ENCODE results near the gene RNF182. TPM values are rescaled to one million over a fixed set of nuclear protein-coding genes. Genes with fewer than 3 reads are reported as not detected.

RNF182 gene
- total and polyA plus RNA-seq, 9 of the 15 experiments (the other 6 are each of a cell fraction or from before 2014, with no cell fraction given), result 12.8 to 22.8 (median 17.5) TPM

DNA sequence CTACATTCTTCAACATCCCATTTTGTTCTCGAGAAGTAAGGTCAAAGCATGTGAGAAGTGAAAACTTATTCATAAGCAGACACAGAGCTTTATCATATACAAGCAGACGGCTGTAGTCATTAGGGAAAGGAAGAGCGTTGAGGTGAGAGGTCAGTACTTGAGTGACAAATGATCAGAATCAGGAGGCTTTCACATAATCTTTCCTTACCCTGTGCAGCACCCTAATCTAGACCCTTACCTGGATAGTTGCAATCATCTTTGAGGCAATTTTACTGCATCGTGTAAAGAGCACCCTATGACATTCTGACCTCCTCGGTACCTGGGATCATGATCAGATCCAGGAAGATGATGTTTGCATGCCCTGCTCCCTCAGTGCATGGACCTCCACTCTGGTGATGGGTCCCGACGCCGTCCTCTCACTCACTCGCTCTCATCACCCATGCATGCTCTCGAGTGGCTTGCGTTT lies 62.7 kb downstream of the RNF182 start (continued):
- TF ChIP-seq MBD2 (IDR thresholded peaks at IDR 0.05; ENCODE audit: borderline replicate concordance, low read depth), result no peak
- TF ChIP-seq, protein P1, sequence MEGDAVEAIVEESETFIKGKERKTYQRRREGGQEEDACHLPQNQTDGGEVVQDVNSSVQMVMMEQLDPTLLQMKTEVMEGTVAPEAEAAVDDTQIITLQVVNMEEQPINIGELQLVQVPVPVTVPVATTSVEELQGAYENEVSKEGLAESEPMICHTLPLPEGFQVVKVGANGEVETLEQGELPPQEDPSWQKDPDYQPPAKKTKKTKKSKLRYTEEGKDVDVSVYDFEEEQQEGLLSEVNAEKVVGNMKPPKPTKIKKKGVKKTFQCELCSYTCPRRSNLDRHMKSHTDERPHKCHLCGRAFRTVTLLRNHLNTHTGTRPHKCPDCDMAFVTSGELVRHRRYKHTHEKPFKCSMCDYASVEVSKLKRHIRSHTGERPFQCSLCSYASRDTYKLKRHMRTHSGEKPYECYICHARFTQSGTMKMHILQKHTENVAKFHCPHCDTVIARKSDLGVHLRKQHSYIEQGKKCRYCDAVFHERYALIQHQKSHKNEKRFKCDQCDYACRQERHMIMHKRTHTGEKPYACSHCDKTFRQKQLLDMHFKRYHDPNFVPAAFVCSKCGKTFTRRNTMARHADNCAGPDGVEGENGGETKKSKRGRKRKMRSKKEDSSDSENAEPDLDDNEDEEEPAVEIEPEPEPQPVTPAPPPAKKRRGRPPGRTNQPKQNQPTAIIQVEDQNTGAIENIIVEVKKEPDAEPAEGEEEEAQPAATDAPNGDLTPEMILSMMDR (IDR thresholded peaks at IDR 0.05 in 2 of 3, conservative IDR thresholded peaks at IDR 0.05 in 1 of 3; ENCODE audit: insufficient read depth in 2 of 3, low read depth in 1 of 3, low read length in 3 of 3), result no peak
- TF ChIP-seq, protein P2, sequence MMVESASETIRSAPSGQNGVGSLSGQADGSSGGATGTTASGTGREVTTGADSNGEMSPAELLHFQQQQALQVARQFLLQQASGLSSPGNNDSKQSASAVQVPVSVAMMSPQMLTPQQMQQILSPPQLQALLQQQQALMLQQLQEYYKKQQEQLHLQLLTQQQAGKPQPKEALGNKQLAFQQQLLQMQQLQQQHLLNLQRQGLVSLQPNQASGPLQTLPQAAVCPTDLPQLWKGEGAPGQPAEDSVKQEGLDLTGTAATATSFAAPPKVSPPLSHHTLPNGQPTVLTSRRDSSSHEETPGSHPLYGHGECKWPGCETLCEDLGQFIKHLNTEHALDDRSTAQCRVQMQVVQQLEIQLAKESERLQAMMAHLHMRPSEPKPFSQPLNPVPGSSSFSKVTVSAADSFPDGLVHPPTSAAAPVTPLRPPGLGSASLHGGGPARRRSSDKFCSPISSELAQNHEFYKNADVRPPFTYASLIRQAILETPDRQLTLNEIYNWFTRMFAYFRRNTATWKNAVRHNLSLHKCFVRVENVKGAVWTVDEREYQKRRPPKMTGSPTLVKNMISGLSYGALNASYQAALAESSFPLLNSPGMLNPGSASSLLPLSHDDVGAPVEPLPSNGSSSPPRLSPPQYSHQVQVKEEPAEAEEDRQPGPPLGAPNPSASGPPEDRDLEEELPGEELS (CRISPR knock-in tag; IDR thresholded peaks at IDR 0.05; ENCODE audit: borderline replicate concordance), result no peak
- peak; percentile 91 for TF ChIP-seq MTA2 (IDR thresholded peaks at IDR 0.05; ENCODE audit: low read depth)
- TF ChIP-seq ZNF224 (CRISPR knock-in tag; IDR thresholded peaks at IDR 0.05), result no peak
- no peak for TF ChIP-seq NFXL1 (CRISPR knock-in tag; IDR thresholded peaks at IDR 0.05)
- no peak for TF ChIP-seq POLR2AphosphoS2 (IDR thresholded peaks at IDR 0.05; ENCODE audit: low read length)
- no peak for TF ChIP-seq SAFB (IDR thresholded peaks at IDR 0.05; ENCODE audit: borderline replicate concordance, low read depth, low read length)
- TF ChIP-seq, protein P3, sequence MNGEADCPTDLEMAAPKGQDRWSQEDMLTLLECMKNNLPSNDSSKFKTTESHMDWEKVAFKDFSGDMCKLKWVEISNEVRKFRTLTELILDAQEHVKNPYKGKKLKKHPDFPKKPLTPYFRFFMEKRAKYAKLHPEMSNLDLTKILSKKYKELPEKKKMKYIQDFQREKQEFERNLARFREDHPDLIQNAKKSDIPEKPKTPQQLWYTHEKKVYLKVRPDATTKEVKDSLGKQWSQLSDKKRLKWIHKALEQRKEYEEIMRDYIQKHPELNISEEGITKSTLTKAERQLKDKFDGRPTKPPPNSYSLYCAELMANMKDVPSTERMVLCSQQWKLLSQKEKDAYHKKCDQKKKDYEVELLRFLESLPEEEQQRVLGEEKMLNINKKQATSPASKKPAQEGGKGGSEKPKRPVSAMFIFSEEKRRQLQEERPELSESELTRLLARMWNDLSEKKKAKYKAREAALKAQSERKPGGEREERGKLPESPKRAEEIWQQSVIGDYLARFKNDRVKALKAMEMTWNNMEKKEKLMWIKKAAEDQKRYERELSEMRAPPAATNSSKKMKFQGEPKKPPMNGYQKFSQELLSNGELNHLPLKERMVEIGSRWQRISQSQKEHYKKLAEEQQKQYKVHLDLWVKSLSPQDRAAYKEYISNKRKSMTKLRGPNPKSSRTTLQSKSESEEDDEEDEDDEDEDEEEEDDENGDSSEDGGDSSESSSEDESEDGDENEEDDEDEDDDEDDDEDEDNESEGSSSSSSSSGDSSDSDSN (IDR thresholded peaks at IDR 0.05; ENCODE audit: borderline replicate concordance in 1 of 2, low read depth in 2 of 2, low read length in 2 of 2), result no peak
- no peak for TF ChIP-seq SIN3A (IDR thresholded peaks at IDR 0.05; ENCODE audit: borderline replicate concordance in 2 of 2, control insufficient read depth in 1 of 2, low read depth in 2 of 2, low read length in 2 of 2)
- peak; percentile 98 for TF ChIP-seq GATAD2B (IDR thresholded peaks at IDR 0.05; ENCODE audit: borderline replicate concordance)
- TF ChIP-seq, protein P4, sequence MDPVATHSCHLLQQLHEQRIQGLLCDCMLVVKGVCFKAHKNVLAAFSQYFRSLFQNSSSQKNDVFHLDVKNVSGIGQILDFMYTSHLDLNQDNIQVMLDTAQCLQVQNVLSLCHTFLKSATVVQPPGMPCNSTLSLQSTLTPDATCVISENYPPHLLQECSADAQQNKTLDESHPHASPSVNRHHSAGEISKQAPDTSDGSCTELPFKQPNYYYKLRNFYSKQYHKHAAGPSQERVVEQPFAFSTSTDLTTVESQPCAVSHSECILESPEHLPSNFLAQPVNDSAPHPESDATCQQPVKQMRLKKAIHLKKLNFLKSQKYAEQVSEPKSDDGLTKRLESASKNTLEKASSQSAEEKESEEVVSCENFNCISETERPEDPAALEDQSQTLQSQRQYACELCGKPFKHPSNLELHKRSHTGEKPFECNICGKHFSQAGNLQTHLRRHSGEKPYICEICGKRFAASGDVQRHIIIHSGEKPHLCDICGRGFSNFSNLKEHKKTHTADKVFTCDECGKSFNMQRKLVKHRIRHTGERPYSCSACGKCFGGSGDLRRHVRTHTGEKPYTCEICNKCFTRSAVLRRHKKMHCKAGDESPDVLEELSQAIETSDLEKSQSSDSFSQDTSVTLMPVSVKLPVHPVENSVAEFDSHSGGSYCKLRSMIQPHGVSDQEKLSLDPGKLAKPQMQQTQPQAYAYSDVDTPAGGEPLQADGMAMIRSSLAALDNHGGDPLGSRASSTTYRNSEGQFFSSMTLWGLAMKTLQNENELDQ (CRISPR knock-in tag; IDR thresholded peaks at IDR 0.05; ENCODE audit: borderline replicate concordance), result no peak
- no peak for TF ChIP-seq EWSR1 (IDR thresholded peaks at IDR 0.05; ENCODE audit: borderline replicate concordance, low read depth, partially characterized antibody)
- no peak for TF ChIP-seq SMC3 (conservative IDR thresholded peaks at IDR 0.05; ENCODE audit: insufficient read depth, low read depth, low read length)
- TF ChIP-seq ZNF584 (CRISPR knock-in tag; IDR thresholded peaks at IDR 0.05; ENCODE audit: low read depth), result no peak
- no peak for TF ChIP-seq ZNF24 (IDR thresholded peaks at IDR 0.05)
- TF ChIP-seq, protein P5, sequence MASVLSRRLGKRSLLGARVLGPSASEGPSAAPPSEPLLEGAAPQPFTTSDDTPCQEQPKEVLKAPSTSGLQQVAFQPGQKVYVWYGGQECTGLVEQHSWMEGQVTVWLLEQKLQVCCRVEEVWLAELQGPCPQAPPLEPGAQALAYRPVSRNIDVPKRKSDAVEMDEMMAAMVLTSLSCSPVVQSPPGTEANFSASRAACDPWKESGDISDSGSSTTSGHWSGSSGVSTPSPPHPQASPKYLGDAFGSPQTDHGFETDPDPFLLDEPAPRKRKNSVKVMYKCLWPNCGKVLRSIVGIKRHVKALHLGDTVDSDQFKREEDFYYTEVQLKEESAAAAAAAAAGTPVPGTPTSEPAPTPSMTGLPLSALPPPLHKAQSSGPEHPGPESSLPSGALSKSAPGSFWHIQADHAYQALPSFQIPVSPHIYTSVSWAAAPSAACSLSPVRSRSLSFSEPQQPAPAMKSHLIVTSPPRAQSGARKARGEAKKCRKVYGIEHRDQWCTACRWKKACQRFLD (CRISPR knock-in tag; IDR thresholded peaks at IDR 0.05), result peak; percentile 41; the same call in 1 of the 2 replicates
- TF ChIP-seq ZNF41 (CRISPR knock-in tag; conservative IDR thresholded peaks at IDR 0.05), result no peak
